NCI-H2227 (cell line): ENCODE measurements around the gene DEF6.

ENCODE experiments used
- DNase-seq: peaks from one replicate; lab custom pipeline; 2025; ENCODE audit not compliant: unreplicated experiment; lab: John Stamatoyannopoulos, UW

DEF6 gene

GRCh38 chr6:35370124-35370741, 72.6 kb downstream of the DEF6 start:
- no peak for DNase-seq

- no peak for DNase-seq
Measured at GRCh38 chr6:35370785-35371493, 73.3 kb downstream of the DEF6 start.
